ENCODE data around the gene PLPPR1.

DNA sequence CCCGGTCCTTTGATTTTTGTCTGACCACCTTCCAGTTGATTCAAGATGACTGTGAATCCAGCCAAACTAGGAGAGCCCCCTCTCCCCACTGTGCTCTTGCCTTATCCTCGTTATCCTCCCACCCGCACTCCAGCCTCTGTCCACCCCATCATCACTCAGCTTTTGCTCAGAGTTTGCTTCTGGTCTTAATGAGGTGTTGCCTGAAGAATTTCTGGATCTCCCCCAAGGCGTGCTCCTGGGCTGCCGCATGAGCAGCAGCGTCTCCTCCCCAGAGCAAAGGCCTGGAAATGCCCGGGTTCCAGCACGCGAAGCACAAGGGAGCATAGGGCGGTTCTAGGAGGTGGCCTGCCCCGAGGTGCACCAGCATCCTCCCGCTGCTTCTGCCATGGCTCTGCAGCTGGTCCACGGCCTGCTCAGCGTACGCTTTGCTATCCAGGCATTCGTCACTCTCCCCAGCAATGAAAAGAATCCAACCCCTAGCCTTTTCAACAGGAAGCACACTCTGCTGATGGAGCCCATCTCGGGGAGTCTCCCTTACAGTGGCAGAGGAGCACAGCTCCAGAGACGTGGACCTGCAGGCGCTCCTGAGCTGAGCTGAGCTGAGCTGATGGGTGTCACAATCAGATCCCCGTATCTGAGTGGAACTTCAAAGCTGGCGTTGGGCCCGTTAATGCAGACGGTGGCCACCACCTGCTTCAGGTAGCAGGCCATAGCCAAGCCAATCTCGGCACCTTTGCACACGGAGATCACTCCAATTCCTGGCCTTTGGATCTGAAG is 305.6 kb downstream of the PLPPR1 start:
- no peak for TF ChIP-seq CTCF (IDR thresholded peaks at IDR 0.05)
- no peak for TF ChIP-seq EZH2phosphoT487 (IDR thresholded peaks at IDR 0.05)

Data from neural progenitor cell (in vitro differentiated cells).